HCT116 (cell line): ENCODE results near the gene LRRC75A. TPM values are rescaled to one million over a fixed set of nuclear protein-coding genes. Genes with fewer than 3 reads are reported as not detected.

Experiments used
- ATAC-seq: fragments of 200-7000 bp; cut with Tn5 transposase; 2 replicates; pipeline ENCODE4 v1.9.1; 2020; ENCODE audit warnings: mild to moderate bottlenecking, moderate library complexity
- BruUV-seq: library from RNA; stranded (reverse); fragments of 400-500 nt; replicated peaks from 2 replicates; lab custom pipeline; 2021; lab: Mats Ljungman, UMichigan
- CTCF ChIA-PET: fragments of 300-600 bp; sonication (Branson Sonifier 250); formaldehyde crosslinking; loops from one replicate; lab custom pipeline; 2021; ENCODE audit warnings: antibody characterized with exemption; lab: Charles Lee
- POLR2A ChIA-PET: fragments of 300-600, 350-600 bp; sonication (Branson Sonifier 250); formaldehyde crosslinking; loops from one replicate; lab custom pipeline; 2021; ENCODE audit warnings: antibody characterized with exemption; lab: Charles Lee
- RAD21 ChIA-PET, 2 experiments: fragments of 300-600 bp; sonication (Branson Sonifier 250); formaldehyde crosslinking; loops; one replicate each; lab custom pipeline; 2023; ENCODE audit warnings: low total read pairs in 2 of 2; ENCODE audit not compliant: uncharacterized antibody in 2 of 2, unreplicated experiment in 2 of 2, low non-redundant PET in 1 of 2; lab: Charles Lee
- DNase-seq: peaks from one replicate; pipeline ENCODE4 v3.0.0-alpha.2; 2010; ENCODE audit warnings: low read depth, low spot score
- H2AFZ ChIP-seq: fragments of 200-600 bp; shearing (Covaris generic), sonication (generic); 2 replicates; pipeline ENCODE4 v1.6.1; 2017; ENCODE audit warnings: low read depth, mixed run types, mixed read lengths, antibody characterized with exemption, low read length; ENCODE audit not compliant: poor library complexity, severe bottlenecking
- H3K27ac ChIP-seq: 2 replicates; pipeline ENCODE4 v1.5.1; 2012; ENCODE audit warnings: low read depth, low read length
- H3K27me3 ChIP-seq: fragments of 200-600 bp; sonication (generic); 2 replicates; pipeline ENCODE4 v1.6.1; 2016; ENCODE audit warnings: mixed run types, low read length, mixed read lengths; ENCODE audit not compliant: insufficient read depth
- H3K36me3 ChIP-seq, 2 experiments: fragments of 200-500 bp in 1 of 2; fragments of 200-600 bp in 1 of 2; sonication (Bioruptor generic) in 1 of 2; sonication (generic) in 1 of 2; 2 replicates each; pipeline versions ENCODE4 v1.5.1 to v1.6.1; 2014 to 2016; ENCODE audit warnings: low read length in 2 of 2, inconsistent platforms in 1 of 2, mixed read lengths in 1 of 2, mixed run types in 1 of 2; ENCODE audit not compliant: insufficient read depth in 2 of 2, control insufficient read depth in 1 of 2
- H3K4me1 ChIP-seq, 2 experiments: fragments of 200-600 bp in 1 of 2; sonication (generic) in 1 of 2; 2 replicates each; pipeline versions ENCODE4 v1.5.1 to v1.6.1; 2012 to 2017; ENCODE audit warnings: low read length in 2 of 2, inconsistent platforms in 1 of 2, mild to moderate bottlenecking in 1 of 2, mixed read lengths in 1 of 2, mixed run types in 1 of 2, moderate library complexity in 1 of 2; ENCODE audit not compliant: insufficient read depth in 2 of 2, control insufficient read depth in 1 of 2
- H3K4me2 ChIP-seq: fragments of 200-600 bp; sonication (generic); 2 replicates; pipeline ENCODE4 v1.6.1; 2017; ENCODE audit warnings: mixed run types, low read length, mixed read lengths
- H3K4me3 ChIP-seq, 2 experiments: fragments of 200-600 bp in 1 of 2; sonication (generic) in 1 of 2; replicated peaks in 1 of 2; 2 replicates each; pipeline ENCODE4 v1.5.1; 2011 to 2016; ENCODE audit warnings: low read length in 2 of 2, control low read depth in 1 of 2, low read depth in 1 of 2, mild to moderate bottlenecking in 1 of 2, mixed read lengths in 1 of 2, mixed run types in 1 of 2
- H3K79me2 ChIP-seq: fragments of 200-600 bp; sonication (generic); 2 replicates; pipeline ENCODE4 v1.6.1; 2017; ENCODE audit warnings: mild to moderate bottlenecking, mixed run types, low read length, moderate library complexity, mixed read lengths; ENCODE audit not compliant: insufficient read depth
- H3K9ac ChIP-seq: fragments of 200-600 bp; sonication (generic); 2 replicates; pipeline ENCODE4 v1.6.1; 2016; ENCODE audit warnings: low read length, mixed read lengths
- H3K9me2 ChIP-seq: fragments of 200-600 bp; sonication (generic), shearing (Covaris generic); 2 replicates; pipeline ENCODE4 v1.6.1; 2017; ENCODE audit warnings: mixed run types, mild to moderate bottlenecking, moderate library complexity; ENCODE audit not compliant: insufficient read depth
- H3K9me3 ChIP-seq, 2 experiments: fragments of 200-500 bp in 1 of 2; fragments of 200-600 bp in 1 of 2; sonication (Bioruptor generic) in 1 of 2; sonication (generic) in 1 of 2; 2 replicates each; pipeline ENCODE4 v1.6.1; 2014 to 2017; ENCODE audit warnings: low read length in 2 of 2, mixed read lengths in 2 of 2, inconsistent platforms in 1 of 2, low read depth in 1 of 2, mild to moderate bottlenecking in 1 of 2, mixed run types in 1 of 2, moderate library complexity in 1 of 2; ENCODE audit not compliant: control insufficient read depth in 1 of 2, insufficient read depth in 1 of 2
- H4K20me1 ChIP-seq: fragments of 200-600 bp; sonication (generic), shearing (Covaris generic); 2 replicates; pipeline ENCODE4 v1.6.1; 2017; ENCODE audit warnings: mixed run types, mild to moderate bottlenecking, moderate library complexity; ENCODE audit not compliant: insufficient read depth
- ELF1 ChIP-seq: IDR thresholded peaks from 2 replicates; pipeline ENCODE4 v1.6.1; 2012; ENCODE audit warnings: low read depth, borderline replicate concordance
- POLR2AphosphoS5 ChIP-seq: IDR thresholded peaks from 2 replicates; pipeline ENCODE4 v1.6.1; 2011; ENCODE audit warnings: mild to moderate bottlenecking, low read depth, low read length, moderate library complexity
- SRF ChIP-seq: IDR thresholded peaks from 2 replicates; pipeline ENCODE4 v1.6.1; 2012; ENCODE audit warnings: low read depth
- TCF7L2 ChIP-seq: IDR thresholded peaks from 2 replicates; pipeline ENCODE4 v1.7.0; 2011; ENCODE audit warnings: borderline replicate concordance, inconsistent platforms; ENCODE audit not compliant: insufficient read depth, insufficient read length; ENCODE audit errors: extremely low read depth
- ZBTB33 ChIP-seq: IDR thresholded peaks from 2 replicates; pipeline ENCODE4 v1.6.1; 2011; ENCODE audit warnings: mild to moderate bottlenecking, low read length, moderate library complexity; ENCODE audit not compliant: insufficient replicate concordance; ENCODE audit errors: extremely low read depth
- intact Hi-C: fragments of 100-400 bp; cut with micrococcal nuclease; formaldehyde crosslinking; loops from 2 replicates; pipeline ENCODE4 v1.10.0; 2022
- total RNA-seq: library from RNA; stranded (reverse); gene quantifications from one replicate; pipeline ENCODE4 v1.2.1, GENCODE V29; 2021; ENCODE audit not compliant: unreplicated experiment

Gene LRRC75A
- total RNA-seq, 1 experiment from 2014 or later = 2.3 TPM

DNA sequence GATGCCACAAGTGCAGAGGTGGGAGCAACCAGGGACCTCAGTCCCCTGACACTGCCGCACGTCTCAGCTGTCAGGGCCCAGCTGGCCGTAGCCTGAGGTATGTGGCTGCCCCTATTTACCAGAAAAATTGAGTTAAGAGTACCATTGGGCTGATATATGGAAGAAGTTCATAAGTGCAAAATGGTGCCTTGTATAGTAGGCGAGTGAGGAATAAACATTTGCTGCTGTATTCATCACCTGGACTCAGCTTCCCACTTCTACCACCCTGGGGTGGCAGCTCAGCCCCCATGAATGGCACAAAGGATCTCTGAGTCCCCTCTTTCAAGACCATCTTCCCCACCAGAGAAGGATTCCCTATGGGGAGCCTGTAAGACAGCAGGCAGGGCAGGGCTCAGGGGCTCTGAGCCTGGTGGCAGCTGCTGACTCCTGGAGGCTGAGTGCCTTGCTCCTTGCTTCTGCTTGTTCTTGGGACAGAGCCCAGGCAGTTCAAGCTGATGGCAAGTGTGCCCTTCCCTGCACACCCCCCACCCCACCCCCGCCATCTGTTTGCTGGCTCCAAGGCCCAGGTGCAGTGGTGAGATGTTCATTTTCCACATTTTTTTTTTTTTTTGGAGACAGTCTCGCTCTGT lies 47.6 kb downstream of the LRRC75A start:
- TF ChIP-seq TCF7L2 (no peak), ZBTB33 (no peak), SRF (no peak), ELF1 (no peak), POLR2AphosphoS5 (peak; percentile 43)
- ChIA-PET CTCF (no interaction called here), RAD21 (no interaction called here), POLR2A (interaction anchor here (0.7 to 2.8 kb wide), 5 partner anchors 9 to 81 kb away, joined by 3 to 6 read pairs (median 3); no protein-coding TSS in a partner anchor)
- Histone ChIP-seq H2AFZ (no peak overlapping the region), H3K36me3 (peaks cover 28 to 77% of the 10 kb centered on the region in 2 experiments), H3K4me2 (no peak overlapping the region), H3K9me3 (no peaks in the 10 kb centered on the region), H3K9me2 (no peaks in the 10 kb centered on the region), H3K4me3 (no peak overlapping the region), H3K27ac (peak overlapping the region; percentile 97), H4K20me1 (peaks cover 30% of the 10 kb centered on the region; the same call in 1 of the 2 replicates), H3K4me1 (peaks cover 10 to 71% of the 10 kb centered on the region in 2 experiments; a peak in 3 of 4 replicates), H3K27me3 (no peaks in the 10 kb centered on the region), H3K9ac (peak overlapping the region; percentile 15; the same call in 1 of the 2 replicates), H3K79me2 (peaks cover 78% of the 10 kb centered on the region)
- peak; percentile 18 for ATAC-seq
- BruUV-seq = no TSS peak
- intact Hi-C loops = loop anchor here (5.0 kb wide), 1 partner anchor 142 kb away; no protein-coding TSS in a partner anchor
- no peak for DNase-seq
